ENCODE results near the gene KIAA0408.

KIAA0408 gene

GRCh38 chr6:127451388-127451787 lies 7.8 kb downstream of the KIAA0408 start:
- no peak overlapping the region for H3K4me3 ChIP-seq (ENCODE audit: low read depth, low read length)
- no peak for DNase-seq (ENCODE audit: low read depth)
- TF ChIP-seq MAX (IDR thresholded peaks at IDR 0.05; ENCODE audit: low read depth, low read length) (no peak), MYC (IDR thresholded peaks at IDR 0.05; ENCODE audit: low read depth, low read length) (no peak), POLR2A (IDR thresholded peaks at IDR 0.05; ENCODE audit: extremely low read depth, insufficient read length) (no peak)
- TF ChIP-seq, protein P1, sequence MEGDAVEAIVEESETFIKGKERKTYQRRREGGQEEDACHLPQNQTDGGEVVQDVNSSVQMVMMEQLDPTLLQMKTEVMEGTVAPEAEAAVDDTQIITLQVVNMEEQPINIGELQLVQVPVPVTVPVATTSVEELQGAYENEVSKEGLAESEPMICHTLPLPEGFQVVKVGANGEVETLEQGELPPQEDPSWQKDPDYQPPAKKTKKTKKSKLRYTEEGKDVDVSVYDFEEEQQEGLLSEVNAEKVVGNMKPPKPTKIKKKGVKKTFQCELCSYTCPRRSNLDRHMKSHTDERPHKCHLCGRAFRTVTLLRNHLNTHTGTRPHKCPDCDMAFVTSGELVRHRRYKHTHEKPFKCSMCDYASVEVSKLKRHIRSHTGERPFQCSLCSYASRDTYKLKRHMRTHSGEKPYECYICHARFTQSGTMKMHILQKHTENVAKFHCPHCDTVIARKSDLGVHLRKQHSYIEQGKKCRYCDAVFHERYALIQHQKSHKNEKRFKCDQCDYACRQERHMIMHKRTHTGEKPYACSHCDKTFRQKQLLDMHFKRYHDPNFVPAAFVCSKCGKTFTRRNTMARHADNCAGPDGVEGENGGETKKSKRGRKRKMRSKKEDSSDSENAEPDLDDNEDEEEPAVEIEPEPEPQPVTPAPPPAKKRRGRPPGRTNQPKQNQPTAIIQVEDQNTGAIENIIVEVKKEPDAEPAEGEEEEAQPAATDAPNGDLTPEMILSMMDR (IDR thresholded peaks at IDR 0.05; ENCODE audit: low read depth, low read length): no peak

DNA sequence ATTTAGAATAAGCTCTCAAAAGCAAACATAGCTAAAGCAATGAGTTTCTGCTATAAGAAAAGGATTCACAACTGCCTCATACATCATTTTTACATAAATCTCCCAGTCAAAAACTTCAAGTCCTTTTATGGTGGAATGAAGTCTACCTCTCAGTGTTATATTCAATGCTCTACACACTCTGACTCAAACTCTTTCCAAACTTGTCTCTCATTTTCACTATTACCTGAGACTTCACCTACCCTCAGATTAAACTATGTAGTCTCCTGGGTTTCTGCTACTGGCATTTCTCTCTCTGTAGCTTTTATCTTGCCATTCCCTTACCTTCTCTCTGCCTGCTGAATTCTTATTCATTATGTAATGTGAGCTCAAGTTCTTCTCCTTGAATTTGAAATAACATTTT lies 11.4 kb downstream of the KIAA0408 start:
- no peak for DNase-seq (ENCODE audit: low read depth)
- TF ChIP-seq POLR2A (IDR thresholded peaks at IDR 0.05; ENCODE audit: extremely low read depth, insufficient read length) (no peak), MYC (IDR thresholded peaks at IDR 0.05; ENCODE audit: low read depth, low read length) (no peak), MAX (IDR thresholded peaks at IDR 0.05; ENCODE audit: low read depth, low read length) (no peak)
- TF ChIP-seq, protein P1 (IDR thresholded peaks at IDR 0.05; ENCODE audit: low read depth, low read length): no peak
- no peak overlapping the region for H3K4me3 ChIP-seq (ENCODE audit: low read depth, low read length)

- TF ChIP-seq MAX (IDR thresholded peaks at IDR 0.05; ENCODE audit: low read depth, low read length) (no peak), POLR2A (IDR thresholded peaks at IDR 0.05; ENCODE audit: extremely low read depth, insufficient read length) (no peak), MYC (IDR thresholded peaks at IDR 0.05; ENCODE audit: low read depth, low read length) (no peak)
- TF ChIP-seq, protein P1 (IDR thresholded peaks at IDR 0.05; ENCODE audit: low read depth, low read length): no peak
- no peak overlapping the region for H3K4me3 ChIP-seq (ENCODE audit: low read depth, low read length)
- DNase-seq (ENCODE audit: low read depth): peak; percentile 47
These were observed 12.8 kb downstream of the KIAA0408 start for GRCh38 chr6:127446356-127446755.

DNA sequence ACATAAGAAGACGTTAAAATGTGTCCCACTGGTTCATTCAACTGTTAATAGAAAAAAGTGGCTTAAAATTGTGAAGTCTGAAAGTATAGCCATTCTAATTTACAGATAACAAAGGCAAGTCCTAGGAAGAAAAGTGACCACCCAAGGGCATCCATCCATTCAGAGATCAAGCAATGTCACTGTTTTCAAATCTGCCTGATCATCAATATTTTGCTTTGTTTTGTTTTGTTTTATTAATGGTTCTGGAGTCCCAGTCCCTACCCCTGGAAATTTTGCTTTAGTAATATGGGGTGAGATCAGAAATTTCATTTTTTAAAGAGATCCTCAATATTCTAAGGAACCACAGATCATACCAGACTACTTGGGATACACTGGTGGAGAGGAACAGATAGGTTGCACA lies 17.3 kb downstream of the KIAA0408 start:
- no peak for DNase-seq (ENCODE audit: low read depth)
- TF ChIP-seq MYC (IDR thresholded peaks at IDR 0.05; ENCODE audit: low read depth, low read length): no peak
- TF ChIP-seq MAX (IDR thresholded peaks at IDR 0.05; ENCODE audit: low read depth, low read length): no peak
- no peak for TF ChIP-seq POLR2A (IDR thresholded peaks at IDR 0.05; ENCODE audit: extremely low read depth, insufficient read length)
- TF ChIP-seq, protein P1 (IDR thresholded peaks at IDR 0.05; ENCODE audit: low read depth, low read length): no peak

GRCh38 chr6:127439718-127440117 lies 19.5 kb downstream of the KIAA0408 start:
- H3K4me3 ChIP-seq (ENCODE audit: low read depth, low read length): no peak overlapping the region
- no peak for DNase-seq (ENCODE audit: low read depth)
- TF ChIP-seq POLR2A (IDR thresholded peaks at IDR 0.05; ENCODE audit: extremely low read depth, insufficient read length) (no peak), MYC (IDR thresholded peaks at IDR 0.05; ENCODE audit: low read depth, low read length) (no peak), MAX (IDR thresholded peaks at IDR 0.05; ENCODE audit: low read depth, low read length) (no peak)
- TF ChIP-seq, protein P1 (IDR thresholded peaks at IDR 0.05; ENCODE audit: low read depth, low read length): no peak

More for the DNA sequence above, 17.3 kb downstream of the KIAA0408 start:
- H3K4me3 ChIP-seq (ENCODE audit: low read depth, low read length): no peak overlapping the region
